Small intestine (tissue), 7 donors: Measurements from ENCODE around the gene DICER1. TPM values are rescaled to one million over a fixed set of nuclear protein-coding genes. Genes with fewer than 3 reads are reported as not detected.

Experiments
- DNase-seq, 2 donors: peaks; one replicate each; pipeline versions ENCODE4 v3.0.0 to v3.0.0-alpha.2; 2013
- FAIRE-seq: peaks from 2 replicates; lab custom pipeline; 2012; peaks lifted over from hg19 to GRCh38; lab: Jason Lieb, UNC
- H3K27ac ChIP-seq, 3 donors: one replicate each; pipeline ENCODE4 v1.5.1; 2013; ENCODE audit warnings: low read length in 2 of 3, mild to moderate bottlenecking in 2 of 3, control low read depth in 1 of 3, inconsistent platforms in 1 of 3, low read depth in 1 of 3, moderate library complexity in 1 of 3
- H3K27me3 ChIP-seq, 3 donors: one replicate each; pipeline ENCODE4 v1.6.1; 2013; ENCODE audit warnings: low read length in 3 of 3, inconsistent platforms in 1 of 3; ENCODE audit not compliant: control insufficient read depth in 3 of 3, insufficient read depth in 3 of 3
- H3K36me3 ChIP-seq, 3 donors: one replicate each; pipeline ENCODE4 v1.6.1; 2013; ENCODE audit warnings: low read length in 3 of 3, inconsistent platforms in 1 of 3, low read depth in 1 of 3, mild to moderate bottlenecking in 1 of 3, moderate library complexity in 1 of 3; ENCODE audit not compliant: control insufficient read depth in 3 of 3, insufficient read depth in 2 of 3
- H3K4me1 ChIP-seq, 3 donors: one replicate each; pipeline ENCODE4 v1.6.1; 2013; ENCODE audit warnings: low read length in 2 of 3, inconsistent platforms in 1 of 3, low read depth in 1 of 3, mild to moderate bottlenecking in 1 of 3, moderate library complexity in 1 of 3; ENCODE audit not compliant: control insufficient read depth in 3 of 3, insufficient read depth in 2 of 3
- H3K4me3 ChIP-seq, 3 donors: one replicate each; pipeline ENCODE4 v1.5.1; 2013; ENCODE audit warnings: low read length in 3 of 3, control low read depth in 1 of 3, inconsistent platforms in 1 of 3, low read depth in 1 of 3, mild to moderate bottlenecking in 1 of 3, moderate library complexity in 1 of 3
- H3K9me3 ChIP-seq, 2 donors: one replicate each; pipeline ENCODE4 v1.6.1; 2013; ENCODE audit warnings: low read depth in 1 of 2, low read length in 1 of 2; ENCODE audit not compliant: control insufficient read depth in 2 of 2, insufficient read depth in 1 of 2
- WGBS, 3 donors: extraction: QIAGEN DNeasy Blood & Tissue Kit; methylation state at CpG; one replicate each; pipeline ENCODE4 v1.1.7; 2013; 5-methylcytosine and 5-hydroxymethylcytosine counted together
- polyA plus RNA-seq, 4 donors: library from polyadenylated mRNA; stranded (reverse) in 3 of 4; unstranded in 1 of 4; fragments of 200-250 nt in 3 of 4; fragments of 120-200 nt in 1 of 4; gene quantifications; one replicate each; pipeline versions ENCODE4 v1.2.1 to v1.2.3, GENCODE V29; 2013
- donor health status: healthy with polysubstance abuse.
- donor health status: control.
- donor health status: control.
- donor health status: Bipolar disorder and iron deficiency.
- donor health status: healthy.

DICER1 gene
- polyA plus RNA-seq, 4 donors: 7.3 to 30.7 (median 8.1) TPM

DNA sequence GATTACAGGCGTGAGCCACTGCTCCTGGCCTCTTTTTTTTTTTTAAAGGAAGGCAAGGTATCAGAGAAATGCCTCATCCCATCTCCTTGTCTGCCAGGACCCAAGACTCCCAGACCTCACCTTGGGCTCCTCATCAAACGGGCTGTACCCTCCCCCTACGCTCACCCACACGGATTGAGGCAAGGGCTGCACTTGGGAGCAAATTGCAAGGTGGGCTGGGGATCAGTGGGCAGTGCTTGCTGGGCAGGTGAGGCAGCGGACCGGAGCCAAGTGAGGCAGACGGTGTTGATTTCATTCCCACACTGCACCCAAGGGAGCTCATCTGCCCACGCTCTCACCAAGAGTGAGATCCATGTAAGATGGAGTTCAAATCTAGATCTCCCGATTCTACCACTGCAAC lies 41.0 kb upstream of the DICER1 start:
- no peak overlapping the region for H3K4me3 ChIP-seq
- FAIRE-seq: no peak
- WGBS, 3 donors: 93 to 96% (median 93%) methylated on average over 9 of the region's 9 CpGs

DNA sequence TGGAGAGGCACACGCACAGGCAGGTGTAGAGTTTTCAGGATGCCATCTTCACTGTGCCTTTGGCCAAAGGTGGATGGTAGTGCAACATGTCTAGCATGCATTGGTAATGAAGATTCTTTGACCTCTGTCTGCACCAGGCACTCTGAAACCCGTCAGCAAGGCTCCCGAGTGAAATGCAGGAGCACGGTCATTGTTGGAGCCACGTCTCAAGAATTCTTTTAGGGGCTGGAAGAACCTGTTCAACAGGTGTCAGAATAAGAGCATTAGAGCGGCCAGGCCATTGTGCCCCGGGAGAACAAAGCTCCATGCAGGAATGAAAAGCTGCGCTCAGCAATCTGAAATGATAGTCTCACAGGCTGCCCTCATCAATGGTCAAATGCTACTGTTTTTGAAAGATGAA lies 40.2 kb upstream of the DICER1 start:
- no peak overlapping the region for H3K27ac ChIP-seq
- H3K4me3 ChIP-seq: no peak overlapping the region
- H3K4me1 ChIP-seq: no peaks in the 10 kb centered on the region
- peak; percentile 26 to 51 for DNase-seq
- WGBS, 3 donors: 21 to 67% (median 49%) methylated on average over 8 of the region's 8 CpGs
- H3K27me3 ChIP-seq: no peaks in the 10 kb centered on the region
- H3K9me3 ChIP-seq: no peaks in the 10 kb centered on the region
- H3K36me3 ChIP-seq: peaks cover 0 to 29% (median 2%) of the 10 kb centered on the region in 3 donors
- FAIRE-seq: no peak

More for the DNA sequence above, 41.0 kb upstream of the DICER1 start:
- DNase-seq: no peak
- H3K36me3 ChIP-seq: peaks cover 0 to 37% (median 2%) of the 10 kb centered on the region in 3 donors
- no peak overlapping the region for H3K27ac ChIP-seq
- H3K4me1 ChIP-seq: no peaks in the 10 kb centered on the region
- no peaks in the 10 kb centered on the region for H3K9me3 ChIP-seq
- no peaks in the 10 kb centered on the region for H3K27me3 ChIP-seq

DNA sequence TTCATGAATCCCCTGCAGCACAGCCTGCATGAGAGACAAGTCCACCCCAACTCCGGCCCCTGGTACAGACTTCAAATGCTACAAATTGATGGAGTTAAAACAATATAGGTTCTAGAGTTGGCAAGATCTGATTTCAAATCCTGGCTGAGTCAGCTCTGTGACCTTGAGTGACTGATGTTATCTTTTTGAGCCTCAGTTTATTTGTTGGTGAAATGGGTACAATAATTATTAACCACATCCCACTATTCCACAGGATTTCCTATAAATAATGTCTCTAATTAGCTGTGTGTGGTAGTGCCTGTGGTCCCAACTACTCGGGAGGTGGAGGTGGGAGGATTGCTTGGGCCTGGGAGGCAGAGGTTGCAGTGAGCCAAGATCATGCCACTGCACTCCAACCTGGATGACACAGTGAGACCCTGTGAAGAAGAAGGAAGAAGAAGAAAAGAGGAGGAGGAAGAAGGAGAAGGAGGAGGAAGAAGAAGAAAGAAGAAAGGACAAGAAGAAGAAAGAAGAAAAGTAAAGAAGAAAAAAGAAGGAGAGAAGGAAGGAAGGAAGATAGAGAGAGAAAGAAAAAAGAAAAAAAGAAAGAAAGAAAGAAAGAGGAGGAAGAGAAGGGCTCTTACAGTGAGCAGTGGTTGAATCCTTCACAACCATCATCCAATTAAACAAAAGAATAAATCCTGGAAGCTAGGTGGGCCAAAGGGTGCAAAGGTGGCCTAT lies 39.7 kb upstream of the DICER1 start:
- peaks cover 0 to 26% (median 2%) of the 10 kb centered on the region in 3 donors for H3K36me3 ChIP-seq
- H3K27ac ChIP-seq: no peak overlapping the region
- FAIRE-seq (no peak), DNase-seq (no peak)
- no peaks in the 10 kb centered on the region for H3K9me3 ChIP-seq
- 84 to 89% (median 89%) methylated on average over 2 of the region's 2 CpGs for WGBS, 3 donors
- H3K4me1 ChIP-seq: no peaks in the 10 kb centered on the region
- no peak overlapping the region for H3K4me3 ChIP-seq
- no peaks in the 10 kb centered on the region for H3K27me3 ChIP-seq

DNA sequence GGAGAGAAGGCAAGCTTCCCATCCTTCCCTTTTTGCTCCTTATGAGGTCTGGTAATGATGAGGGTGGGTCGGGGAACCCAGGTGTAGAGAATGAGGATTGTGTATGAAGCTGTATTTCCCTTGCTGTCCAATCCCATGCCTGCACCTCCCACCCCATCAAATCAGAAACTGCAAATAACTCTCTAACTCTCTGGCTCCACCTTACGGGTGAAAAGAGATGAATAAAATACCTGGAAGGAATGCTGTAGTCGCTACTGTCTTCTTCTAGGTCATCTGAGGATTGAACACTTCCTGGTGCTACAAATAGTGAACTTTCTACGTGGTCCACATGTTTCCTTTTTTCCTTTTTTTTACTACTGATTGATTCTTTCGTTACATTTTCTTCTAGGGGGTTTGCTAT lies 38.9 kb upstream of the DICER1 start:
- FAIRE-seq (no peak), DNase-seq (peak; percentile 38 to 62)
- WGBS, 3 donors: 16 to 41% (median 29%) methylated on average over 5 of the region's 5 CpGs

DNA sequence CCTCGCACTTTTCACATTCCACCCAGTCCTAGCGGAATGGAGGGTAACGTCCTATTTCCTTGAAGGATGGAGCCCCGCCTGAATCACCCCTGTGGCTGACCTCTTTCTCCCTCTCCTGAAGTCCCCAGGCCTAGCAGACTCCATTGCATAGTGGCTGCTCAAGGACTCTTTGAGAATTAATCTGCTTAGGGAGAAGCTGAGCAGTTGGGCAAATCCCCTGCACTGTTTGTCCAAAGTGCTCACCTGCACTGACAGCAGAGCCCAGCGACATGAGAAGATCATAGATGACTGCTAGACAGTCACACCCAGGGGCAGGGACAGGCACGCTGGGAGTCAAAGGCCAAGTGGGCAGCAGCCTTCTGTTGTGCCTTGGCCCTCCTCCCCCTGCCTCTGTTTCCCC lies 37.7 kb upstream of the DICER1 start:
- FAIRE-seq: no peak
- Histone ChIP-seq H3K27ac (no peak overlapping the region), H3K4me1 (no peaks in the 10 kb centered on the region), H3K9me3 (no peaks in the 10 kb centered on the region), H3K4me3 (no peak overlapping the region), H3K27me3 (no peaks in the 10 kb centered on the region), H3K36me3 (peaks cover 0 to 39% (median 2%) of the 10 kb centered on the region in 3 donors)
- no peak for DNase-seq
- 86 to 88% (median 87%) methylated on average over 6 of the region's 6 CpGs for WGBS, 3 donors

More for the DNA sequence above, 38.9 kb upstream of the DICER1 start:
- H3K4me3 ChIP-seq: no peak overlapping the region
- H3K4me1 ChIP-seq: no peaks in the 10 kb centered on the region
- no peaks in the 10 kb centered on the region for H3K9me3 ChIP-seq
- peaks cover 0 to 33% (median 2%) of the 10 kb centered on the region in 3 donors for H3K36me3 ChIP-seq
- H3K27ac ChIP-seq: no peak overlapping the region
- no peaks in the 10 kb centered on the region for H3K27me3 ChIP-seq

DNA sequence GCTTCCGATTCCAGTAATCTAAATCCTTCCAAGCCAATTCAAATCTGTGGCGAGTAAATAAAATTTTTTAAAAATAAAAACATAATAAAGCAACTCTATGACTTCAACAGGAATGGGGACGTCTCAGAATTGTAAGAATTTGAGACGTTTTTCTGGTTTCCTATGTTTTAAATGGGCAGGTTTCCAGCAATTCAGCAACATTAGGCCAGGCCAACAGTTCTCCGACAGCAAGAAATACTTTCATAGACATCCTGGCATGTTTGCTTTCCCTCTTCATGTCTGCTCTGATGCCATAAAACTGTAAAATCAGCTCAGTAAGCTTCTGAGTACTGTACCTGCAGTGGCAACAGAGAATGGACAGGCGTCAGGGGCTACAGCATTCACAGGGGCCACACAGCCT lies 35.8 kb upstream of the DICER1 start:
- H3K36me3 ChIP-seq: peaks cover 0 to 33% (median 0%) of the 10 kb centered on the region in 3 donors
- no peaks in the 10 kb centered on the region for H3K4me1 ChIP-seq
- DNase-seq (no peak), FAIRE-seq (no peak)
- H3K27ac ChIP-seq: no peak overlapping the region
- H3K9me3 ChIP-seq: peaks cover 0 to 6% of the 10 kb centered on the region in 2 donors
- H3K27me3 ChIP-seq: no peaks in the 10 kb centered on the region
- no peak overlapping the region for H3K4me3 ChIP-seq
- WGBS, 3 donors: 72 to 89% (median 86%) methylated on average over 6 of the region's 6 CpGs

DNA sequence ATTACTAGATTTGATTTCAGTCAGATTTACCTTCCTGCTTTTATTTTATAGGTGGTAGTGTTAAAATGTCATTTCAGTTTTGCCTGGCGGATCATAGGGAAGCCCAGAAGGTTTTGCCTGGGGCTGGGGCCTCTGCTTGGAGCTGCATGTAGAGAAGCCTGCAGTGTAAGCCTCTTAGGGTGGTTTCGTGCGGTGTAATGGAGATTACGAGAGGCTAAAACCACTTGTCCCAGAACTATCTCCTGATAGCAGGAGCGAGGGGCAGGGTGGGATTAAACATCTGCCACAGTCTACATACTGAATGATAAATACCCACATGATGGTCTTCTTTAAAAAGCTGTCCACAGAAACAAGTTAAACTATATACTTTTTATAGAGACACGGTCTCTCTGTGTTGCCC lies 35.0 kb upstream of the DICER1 start:
- DNase-seq: no peak
- Histone ChIP-seq H3K4me1 (no peaks in the 10 kb centered on the region), H3K27ac (no peak overlapping the region), H3K27me3 (no peaks in the 10 kb centered on the region), H3K36me3 (peaks cover 0 to 36% (median 0%) of the 10 kb centered on the region in 3 donors), H3K9me3 (peaks cover 0 to 10% of the 10 kb centered on the region in 2 donors), H3K4me3 (no peak overlapping the region)
- no peak for FAIRE-seq
- 91 to 97% (median 94%) methylated on average over 6 of the region's 6 CpGs for WGBS, 3 donors

DNA sequence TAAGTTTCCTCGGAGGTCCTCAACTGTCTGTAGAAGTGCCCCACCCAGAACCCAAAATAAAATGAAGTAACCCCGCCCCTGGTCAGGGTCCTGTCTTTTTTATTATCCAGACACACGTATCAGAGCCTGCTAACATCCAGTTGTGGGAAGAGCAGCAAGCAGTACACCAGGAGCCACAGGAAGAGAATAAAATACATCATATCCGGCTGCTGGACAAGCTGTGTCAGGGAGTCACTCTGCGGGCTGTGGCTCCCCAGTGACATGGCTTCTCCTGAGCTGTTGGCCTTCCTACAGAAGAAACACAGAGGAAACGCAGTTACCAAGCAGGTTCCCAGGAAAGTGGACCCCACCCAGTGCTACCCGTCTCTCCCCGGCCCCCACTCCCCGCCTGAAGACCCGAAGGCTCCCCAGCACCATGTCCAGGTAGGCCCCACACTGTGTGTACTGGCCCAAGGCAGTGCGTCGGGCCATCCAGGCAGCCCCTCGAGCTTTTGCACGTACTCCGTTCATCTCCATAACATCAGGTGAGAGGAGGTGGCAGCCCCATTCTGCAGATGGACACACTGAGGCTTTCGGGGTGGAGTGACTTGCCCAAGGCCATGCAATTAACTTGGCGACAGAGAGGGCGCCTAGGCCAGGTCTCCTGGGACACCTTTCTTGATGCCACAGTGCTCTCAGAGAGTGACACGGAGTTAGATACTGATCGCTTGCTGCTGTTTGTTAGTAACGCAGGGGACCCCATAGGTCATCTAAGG lies 34.3 kb upstream of the DICER1 start:
- Histone ChIP-seq H3K27ac (no peak overlapping the region), H3K4me3 (no peak overlapping the region), H3K4me1 (no peaks in the 10 kb centered on the region), H3K27me3 (no peaks in the 10 kb centered on the region), H3K9me3 (peaks cover 0 to 10% of the 10 kb centered on the region in 2 donors), H3K36me3 (peaks cover 0 to 36% (median 0%) of the 10 kb centered on the region in 3 donors)
- 87 to 89% (median 87%) methylated on average over 21 of the region's 21 CpGs for WGBS, 3 donors
- no peak for DNase-seq
- FAIRE-seq: no peak
